GM06990 (cell line): ENCODE measurements around the gene MT1A.
"Not testable (repeated sequence)": the region's sequence is repeated elsewhere in the genome, so short reads cannot be mapped to it uniquely, and the experiment has no call there.

Source experiments
- DNase-seq: peaks from one replicate; pipeline ENCODE4 v3.0.0-alpha.2; 2011; ENCODE audit not compliant: insufficient read length; ENCODE audit errors: extremely low read depth
- H3K27me3 ChIP-seq: replicated peaks from 2 replicates; pipeline ENCODE4 v1.6.0; 2011; ENCODE audit warnings: low read length; ENCODE audit not compliant: control insufficient read depth, insufficient read depth
- H3K36me3 ChIP-seq: 2 replicates; pipeline ENCODE4 v1.5.1; 2011; ENCODE audit warnings: low read length; ENCODE audit not compliant: control insufficient read depth, insufficient read depth
- H3K4me3 ChIP-seq: replicated peaks from 2 replicates; pipeline ENCODE4 v1.5.1; 2011; ENCODE audit warnings: low read depth, mild to moderate bottlenecking, control low read depth, low read length
- CTCF ChIP-seq: IDR thresholded peaks from 2 replicates; pipeline ENCODE4 v1.5.1; 2011; ENCODE audit warnings: low read length, control low read depth, mild to moderate bottlenecking, inconsistent platforms; ENCODE audit not compliant: insufficient read depth, poor library complexity, severe bottlenecking

MT1A gene

GRCh38 chr16:56618138-56618537 lies 20.3 kb upstream of the MT1A start:
- no peaks in the 10 kb centered on the region; the same call in 1 of the 2 replicates for H3K27me3 ChIP-seq
- no peak overlapping the region for H3K4me3 ChIP-seq
- no peak for TF ChIP-seq CTCF
- no peak for DNase-seq
- no peaks in the 10 kb centered on the region for H3K36me3 ChIP-seq

DNA sequence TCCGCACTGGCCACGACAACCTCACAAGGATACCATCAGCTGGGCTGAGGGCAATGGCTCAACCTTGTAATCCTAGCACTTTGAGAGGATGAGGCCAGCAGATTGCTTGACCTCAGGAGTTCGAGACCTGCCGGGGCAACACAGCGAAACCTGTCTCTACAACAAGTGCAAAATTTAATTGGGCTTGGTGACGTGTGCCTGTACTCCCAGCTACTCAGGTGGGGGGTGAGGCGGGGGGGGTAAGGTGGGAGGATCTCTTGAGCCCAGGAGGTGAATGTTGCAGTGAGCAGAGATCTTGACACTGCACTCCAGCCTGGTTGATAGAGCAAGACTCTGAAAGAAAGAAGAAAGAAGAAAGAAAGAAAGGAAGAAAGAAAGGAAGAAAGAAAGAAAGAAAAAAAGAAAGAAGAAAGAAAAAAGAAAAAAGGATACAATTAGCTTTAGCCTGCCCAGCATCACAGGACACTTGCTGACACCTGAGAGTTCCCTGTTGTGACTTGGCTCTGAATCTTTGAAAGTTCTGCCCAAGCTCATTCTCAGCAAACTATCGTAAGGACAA lies 18.0 kb upstream of the MT1A start:
- DNase-seq: no peak
- Histone ChIP-seq H3K27me3 (no peaks in the 10 kb centered on the region; the same call in 1 of the 2 replicates), H3K36me3 (no peaks in the 10 kb centered on the region), H3K4me3 (no peak overlapping the region)
- no peak for TF ChIP-seq CTCF

DNA sequence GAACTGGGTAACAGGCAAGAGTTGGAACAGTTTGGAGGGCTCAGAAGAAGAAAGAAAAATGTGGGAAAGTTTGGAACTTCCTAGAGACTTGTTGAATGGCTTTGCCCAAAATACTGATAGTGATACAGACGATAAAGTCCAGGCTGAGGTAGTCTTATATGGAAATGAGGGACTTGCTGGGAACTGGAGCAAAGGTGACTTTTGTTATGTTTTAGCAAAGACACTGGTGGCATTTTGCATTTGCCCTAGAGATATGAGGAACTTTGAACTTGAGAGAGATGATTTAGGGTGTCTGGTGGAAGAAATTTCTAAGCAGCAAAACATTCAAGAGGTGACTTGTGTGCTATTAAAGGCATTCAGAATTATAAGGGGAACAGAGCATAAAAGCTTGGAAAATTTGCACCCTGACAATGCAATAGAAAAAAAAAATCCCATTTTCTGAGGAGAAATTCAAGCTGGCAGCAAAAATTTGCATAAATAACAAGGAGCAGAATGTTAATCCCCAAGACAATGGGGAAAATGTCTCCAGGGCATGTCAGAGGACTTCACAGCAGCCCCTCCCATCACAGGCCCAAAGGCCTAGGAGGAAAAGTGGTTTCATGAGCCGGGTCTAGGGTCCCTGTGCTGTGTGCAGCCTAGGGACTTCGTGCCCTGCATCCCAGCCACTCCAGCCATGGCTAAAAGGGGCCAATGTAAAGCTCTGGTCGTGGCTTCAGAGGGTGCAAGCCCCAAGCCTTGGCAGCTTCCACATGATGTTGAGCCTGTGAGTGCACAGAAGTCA lies 16.6 kb upstream of the MT1A start:
- DNase-seq, H3K4me3 ChIP-seq, H3K36me3 ChIP-seq, H3K27me3 ChIP-seq: not testable (repeated sequence)

- not testable (repeated sequence) for H3K36me3 ChIP-seq, DNase-seq, H3K4me3 ChIP-seq, H3K27me3 ChIP-seq
Observed at GRCh38 chr16:56623184-56623583, 15.3 kb upstream of the MT1A start.

DNA sequence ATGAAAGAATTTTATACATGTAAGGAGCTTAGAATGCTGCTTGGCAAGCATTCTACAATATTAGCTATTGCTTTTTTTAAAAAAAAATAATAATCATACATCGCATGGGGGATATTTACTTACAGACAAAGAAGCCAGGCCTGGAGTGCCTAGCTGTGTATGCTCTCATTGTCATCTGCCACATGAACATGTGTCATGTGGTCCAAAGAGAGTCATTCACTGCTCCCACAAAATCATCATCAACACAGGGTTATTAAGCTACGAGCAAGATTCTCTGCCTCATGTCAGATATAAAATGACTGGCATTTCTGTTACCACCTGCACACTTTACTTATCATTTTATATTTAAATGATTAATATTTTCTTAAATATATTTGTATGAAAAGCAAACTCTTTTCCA lies 14.8 kb upstream of the MT1A start:
- Histone ChIP-seq H3K4me3 (no peak overlapping the region), H3K27me3 (no peaks in the 10 kb centered on the region; the same call in 1 of the 2 replicates), H3K36me3 (no peaks in the 10 kb centered on the region)
- no peak for TF ChIP-seq CTCF
- no peak for DNase-seq

DNA sequence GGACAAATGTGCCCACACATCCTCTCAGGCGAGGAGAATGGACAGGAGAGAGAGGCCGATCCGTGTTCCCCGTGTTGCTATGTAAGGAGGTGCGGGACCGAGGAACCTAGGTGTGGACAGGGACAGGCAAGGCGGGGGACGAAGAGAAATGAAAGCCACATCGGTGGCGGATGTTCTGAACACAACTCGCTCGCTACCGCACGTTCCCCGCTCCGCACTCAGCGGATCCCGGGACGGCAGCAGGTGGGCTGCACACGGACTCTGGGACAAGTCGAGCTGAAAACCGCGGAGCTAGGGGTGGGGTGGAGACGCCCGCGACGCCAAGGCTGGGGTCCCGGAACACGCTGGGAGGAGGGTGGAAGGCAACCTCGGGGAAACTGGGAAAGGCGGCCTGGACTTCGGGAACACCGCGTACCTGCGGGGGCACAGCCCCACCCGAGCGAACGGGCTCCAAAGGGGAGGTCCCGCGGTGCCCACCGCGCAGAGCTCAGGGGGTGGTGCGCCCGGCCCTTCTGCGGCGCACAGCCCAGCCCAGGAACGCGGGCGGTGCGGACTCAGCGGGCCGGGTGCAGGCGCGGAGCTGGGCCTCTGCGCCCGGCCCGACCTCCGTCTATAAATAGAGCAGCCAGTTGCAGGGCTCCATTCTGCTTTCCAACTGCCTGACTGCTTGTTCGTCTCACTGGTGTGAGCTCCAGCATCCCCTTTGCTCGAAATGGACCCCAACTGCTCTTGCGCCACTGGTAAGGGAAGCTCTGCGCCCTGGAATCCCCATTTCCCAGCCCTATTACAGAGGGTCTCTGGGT lies 13.1 kb upstream of the MT1A start, which contains the start of gene MT1E:
Gene MT1E, plus strand, starts transcription at position 642 of the 803 bp plus-strand sequence. Its CDS starts 71 bp downstream, at position 713.
- DNase-seq: no peak
- Histone ChIP-seq H3K36me3 (no peaks in the 10 kb centered on the region), H3K27me3 (no peaks in the 10 kb centered on the region; the same call in 1 of the 2 replicates), H3K4me3 (peak within 1 kb of the TSS; percentile 59)
- no peak for TF ChIP-seq CTCF
